HUES64 (cell line): Measurements from ENCODE around the gene PEPD.
"Not testable (repeated sequence)": the region's sequence is repeated elsewhere in the genome, so short reads cannot be mapped to it uniquely, and the experiment has no call there.

Source experiments
- H3K27ac ChIP-seq: 2 replicates; pipeline ENCODE4 v1.7.0; 2013; ENCODE audit warnings: low read depth, low read length, inconsistent platforms
- H3K27me3 ChIP-seq: 2 replicates; pipeline ENCODE4 v1.6.1; 2013; ENCODE audit warnings: mild to moderate bottlenecking, low read length; ENCODE audit not compliant: insufficient read depth
- H3K36me3 ChIP-seq: 2 replicates; pipeline ENCODE4 v1.6.1; 2013; ENCODE audit warnings: mild to moderate bottlenecking, low read length; ENCODE audit not compliant: insufficient read depth
- H3K4me1 ChIP-seq: 2 replicates; pipeline ENCODE4 v1.6.1; 2013; ENCODE audit warnings: mild to moderate bottlenecking, low read length, moderate library complexity; ENCODE audit not compliant: insufficient read depth
- H3K4me3 ChIP-seq: 2 replicates; pipeline ENCODE4 v1.5.1; 2013; ENCODE audit warnings: mild to moderate bottlenecking, low read length, moderate library complexity
- H3K9ac ChIP-seq: 2 replicates; pipeline ENCODE4 v1.6.1; 2013; ENCODE audit warnings: mild to moderate bottlenecking, low read depth, low read length
- H3K9me3 ChIP-seq: 2 replicates; pipeline ENCODE4 v1.6.1; 2013; ENCODE audit warnings: low read depth, low read length; ENCODE audit not compliant: insufficient read depth
- WGBS: fragments of 150-250, 120-280 bp; methylation state at CpG from one replicate; pipeline ENCODE4 v1.1.7; 2013; ENCODE audit warnings: missing lambda C conversion rate; 5-methylcytosine and 5-hydroxymethylcytosine counted together

Gene PEPD

DNA sequence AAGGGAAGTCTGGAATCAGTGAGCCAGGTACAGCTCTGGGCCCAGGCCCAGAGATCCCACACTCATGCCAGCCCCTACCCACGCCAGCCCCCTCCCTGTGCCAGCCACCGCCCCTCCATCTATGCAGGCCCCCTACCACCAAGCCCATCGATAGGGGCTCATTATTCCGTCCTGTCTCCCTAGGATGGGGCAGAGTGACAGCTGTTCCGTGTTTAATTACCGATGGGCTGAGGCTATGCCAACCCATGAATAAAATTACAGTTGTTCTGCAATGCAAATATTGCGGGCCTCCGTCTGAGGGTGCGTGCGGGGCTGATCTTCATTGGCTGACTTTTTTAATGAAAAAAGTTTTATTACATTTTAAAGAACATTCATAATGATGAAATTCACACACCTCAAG lies 35.6 kb upstream of the PEPD start:
- H3K9ac ChIP-seq: no peak overlapping the region
- H3K27ac ChIP-seq: no peak overlapping the region
- H3K4me1 ChIP-seq: no peaks in the 10 kb centered on the region
- H3K9me3 ChIP-seq: no peaks in the 10 kb centered on the region
- H3K27me3 ChIP-seq: no peaks in the 10 kb centered on the region
- WGBS: 85% methylated on average over 10 of the region's 10 CpGs
- H3K4me3 ChIP-seq: no peak overlapping the region
- no peaks in the 10 kb centered on the region for H3K36me3 ChIP-seq

DNA sequence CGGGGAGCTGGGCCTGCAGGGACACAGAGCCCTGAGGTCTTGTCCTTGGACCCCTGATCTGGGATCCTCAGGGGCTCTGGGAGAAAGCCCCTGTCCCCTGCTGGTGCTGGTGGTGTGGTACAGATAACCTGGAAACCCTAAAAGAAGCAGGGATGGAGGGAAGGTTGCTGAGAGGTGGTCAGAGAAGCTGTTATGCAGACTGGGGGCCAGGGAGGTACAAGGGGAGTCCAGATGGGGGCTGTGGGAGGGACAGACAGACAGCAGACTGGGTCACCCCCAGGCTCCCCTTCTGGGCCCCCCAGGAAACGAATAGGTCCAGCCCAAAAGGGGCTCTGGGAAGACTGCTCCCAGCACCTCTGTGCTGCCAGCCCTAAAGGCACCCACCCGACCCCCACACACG lies 34.7 kb upstream of the PEPD start:
- H3K4me1 ChIP-seq: no peaks in the 10 kb centered on the region
- WGBS: 87% methylated on average over 4 of the region's 4 CpGs
- H3K4me3 ChIP-seq: no peak overlapping the region
- no peaks in the 10 kb centered on the region for H3K9me3 ChIP-seq
- no peak overlapping the region for H3K27ac ChIP-seq
- H3K27me3 ChIP-seq: no peaks in the 10 kb centered on the region
- H3K9ac ChIP-seq: no peak overlapping the region
- H3K36me3 ChIP-seq: no peaks in the 10 kb centered on the region

DNA sequence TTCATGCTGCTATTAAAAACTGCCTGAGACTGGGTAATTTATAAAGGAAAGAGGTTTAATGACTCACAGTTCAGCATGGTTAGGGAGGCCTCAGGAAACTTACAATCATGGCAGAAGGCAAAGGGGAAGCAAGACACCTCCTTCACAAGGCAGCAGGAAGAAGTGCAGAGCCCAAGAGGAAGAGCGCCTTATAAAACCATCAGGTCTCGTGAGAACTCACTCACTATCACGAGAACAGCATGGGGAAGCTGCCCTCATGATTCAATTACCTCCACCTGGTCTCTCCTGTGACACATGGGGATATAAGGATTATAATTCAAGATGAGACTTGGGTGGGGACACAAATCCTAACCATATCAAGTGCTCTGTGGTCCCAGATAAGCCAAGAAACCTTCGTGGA lies 34.1 kb upstream of the PEPD start:
- not testable (repeated sequence) for H3K4me3 ChIP-seq, H3K27me3 ChIP-seq, H3K36me3 ChIP-seq, H3K4me1 ChIP-seq, H3K9me3 ChIP-seq, H3K9ac ChIP-seq, H3K27ac ChIP-seq
- 84% methylated on average over 4 of the region's 4 CpGs for WGBS

DNA sequence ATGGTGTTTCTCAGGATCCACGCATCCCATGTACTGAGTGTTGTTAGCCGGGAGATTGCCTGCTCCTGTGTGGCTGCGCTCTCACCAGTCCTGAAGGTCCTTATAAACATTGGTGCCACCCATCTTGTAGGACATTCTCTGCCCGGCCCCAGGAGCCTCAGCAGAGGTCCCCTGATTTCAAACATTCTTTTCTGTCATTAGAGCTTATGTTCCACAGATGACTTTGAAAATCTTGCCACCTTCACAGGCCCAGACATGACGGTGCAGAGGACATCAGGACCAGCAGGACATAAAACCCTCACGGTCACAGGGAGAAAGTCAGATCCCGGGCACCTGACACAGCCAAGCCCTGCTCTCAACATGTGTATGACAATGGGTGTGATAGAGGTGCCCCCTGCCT lies 33.2 kb upstream of the PEPD start:
- H3K4me3 ChIP-seq: no peak overlapping the region
- 94% methylated on average over 7 of the region's 7 CpGs for WGBS

GRCh38 chr19:33554391-33554790 lies 32.8 kb upstream of the PEPD start:
- Histone ChIP-seq H3K9me3 (no peaks in the 10 kb centered on the region), H3K27me3 (no peaks in the 10 kb centered on the region), H3K4me1 (no peaks in the 10 kb centered on the region), H3K9ac (no peak overlapping the region), H3K27ac (no peak overlapping the region), H3K36me3 (no peaks in the 10 kb centered on the region), H3K4me3 (no peak overlapping the region)
- 94% methylated on average over 9 of the region's 9 CpGs for WGBS

More for the DNA sequence above, 33.2 kb upstream of the PEPD start:
- Histone ChIP-seq H3K4me1 (no peaks in the 10 kb centered on the region), H3K9me3 (no peaks in the 10 kb centered on the region), H3K27me3 (no peaks in the 10 kb centered on the region), H3K36me3 (no peaks in the 10 kb centered on the region), H3K9ac (no peak overlapping the region), H3K27ac (no peak overlapping the region)

- H3K27ac ChIP-seq: no peak overlapping the region
- no peak overlapping the region for H3K9ac ChIP-seq
- WGBS: 95% methylated on average over 17 of the region's 17 CpGs
- H3K4me3 ChIP-seq: no peak overlapping the region
- H3K36me3 ChIP-seq: no peaks in the 10 kb centered on the region
- H3K27me3 ChIP-seq: no peaks in the 10 kb centered on the region
- no peaks in the 10 kb centered on the region for H3K9me3 ChIP-seq
- no peaks in the 10 kb centered on the region for H3K4me1 ChIP-seq
Measured at GRCh38 chr19:33553530-33554310, 32.1 kb upstream of the PEPD start.

- Histone ChIP-seq H3K36me3 (no peaks in the 10 kb centered on the region), H3K27me3 (no peaks in the 10 kb centered on the region)
- 96% methylated on average over 4 of the region's 4 CpGs for WGBS
Measured at GRCh38 chr19:33552928-33553279, 31.3 kb upstream of the PEPD start.

GRCh38 chr19:33552191-33552927 lies 30.8 kb upstream of the PEPD start:
- no peaks in the 10 kb centered on the region for H3K27me3 ChIP-seq
- no peaks in the 10 kb centered on the region for H3K9me3 ChIP-seq
- H3K4me3 ChIP-seq: no peak overlapping the region
- H3K27ac ChIP-seq: no peak overlapping the region
- WGBS: 95% methylated on average over 17 of the region's 18 CpGs
- no peaks in the 10 kb centered on the region for H3K36me3 ChIP-seq
- no peaks in the 10 kb centered on the region for H3K4me1 ChIP-seq
- no peak overlapping the region for H3K9ac ChIP-seq

More at GRCh38 chr19:33552928-33553279, 31.3 kb upstream of the PEPD start:
- no peak overlapping the region for H3K9ac ChIP-seq
- no peaks in the 10 kb centered on the region for H3K9me3 ChIP-seq
- no peak overlapping the region for H3K4me3 ChIP-seq
- no peaks in the 10 kb centered on the region for H3K4me1 ChIP-seq
- H3K27ac ChIP-seq: no peak overlapping the region

DNA sequence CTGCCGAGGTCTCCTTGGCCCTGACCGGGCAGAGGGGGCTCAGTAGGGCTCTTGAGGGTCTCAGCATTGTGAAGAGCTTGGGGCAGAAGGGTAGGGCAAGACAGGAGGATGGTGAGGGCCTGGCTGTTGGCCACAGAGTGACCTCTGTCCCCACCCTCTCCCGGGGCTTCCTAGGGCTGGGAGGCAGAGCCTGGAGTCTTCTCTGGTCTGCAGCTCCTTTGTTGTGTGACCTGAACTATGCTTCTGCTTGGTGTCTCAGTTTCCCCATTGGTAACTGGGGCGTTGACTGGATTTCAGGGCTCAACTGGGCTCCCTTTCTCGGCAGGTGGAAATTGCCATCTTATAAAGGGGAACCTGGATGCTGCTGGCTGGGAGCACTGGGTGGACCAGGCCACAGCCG lies 30.1 kb upstream of the PEPD start:
- Histone ChIP-seq H3K4me1 (no peaks in the 10 kb centered on the region), H3K4me3 (no peak overlapping the region), H3K9me3 (no peaks in the 10 kb centered on the region), H3K9ac (no peak overlapping the region), H3K27ac (no peak overlapping the region), H3K27me3 (no peaks in the 10 kb centered on the region), H3K36me3 (no peaks in the 10 kb centered on the region)
- WGBS: 86% methylated on average over 6 of the region's 6 CpGs

GRCh38 chr19:33550768-33551167 lies 29.2 kb upstream of the PEPD start:
- no peak overlapping the region for H3K9ac ChIP-seq
- 92% methylated on average over 4 of the region's 5 CpGs for WGBS
- H3K4me1 ChIP-seq: no peaks in the 10 kb centered on the region
- H3K36me3 ChIP-seq: no peaks in the 10 kb centered on the region
- H3K27me3 ChIP-seq: no peaks in the 10 kb centered on the region
- no peak overlapping the region for H3K27ac ChIP-seq
- H3K9me3 ChIP-seq: no peaks in the 10 kb centered on the region
- no peak overlapping the region for H3K4me3 ChIP-seq

- no peak overlapping the region for H3K9ac ChIP-seq
Measured at GRCh38 chr19:33547676-33548075, 26.1 kb upstream of the PEPD start.

More at GRCh38 chr19:33547676-33548075, 26.1 kb upstream of the PEPD start:
- H3K36me3 ChIP-seq: no peaks in the 10 kb centered on the region
- no peak overlapping the region for H3K27ac ChIP-seq
- H3K27me3 ChIP-seq: no peaks in the 10 kb centered on the region
- H3K4me3 ChIP-seq: no peak overlapping the region
- H3K9me3 ChIP-seq: no peaks in the 10 kb centered on the region
- 90% methylated on average over 3 of the region's 3 CpGs for WGBS
- H3K4me1 ChIP-seq: no peaks in the 10 kb centered on the region
